Neuronal stem cell (in vitro differentiated cells): ENCODE measurements around the gene KRT8.

Experiments used
- DNase-seq: peaks from one replicate; pipeline ENCODE4 v3.0.0-alpha.2; 2013; ENCODE audit warnings: low spot score
- H2AFZ ChIP-seq: one replicate; pipeline ENCODE4 v1.6.1; 2013; ENCODE audit warnings: mild to moderate bottlenecking, low read length, inconsistent platforms
- H2AK5ac ChIP-seq: 2 replicates; pipeline ENCODE4 v1.6.1; 2013; ENCODE audit warnings: low read depth, mild to moderate bottlenecking, inconsistent platforms, low read length, moderate library complexity, mixed read lengths
- H2BK120ac ChIP-seq: 2 replicates; pipeline ENCODE4 v1.6.1; 2013; ENCODE audit warnings: low read depth, mild to moderate bottlenecking, inconsistent platforms, low read length, moderate library complexity, mixed read lengths
- H2BK12ac ChIP-seq: one replicate; pipeline ENCODE4 v1.6.1; 2013; ENCODE audit warnings: low read length, inconsistent platforms
- H2BK15ac ChIP-seq: 2 replicates; pipeline ENCODE4 v1.6.1; 2013; ENCODE audit warnings: mild to moderate bottlenecking, low read length, inconsistent platforms, mixed read lengths
- H2BK5ac ChIP-seq: one replicate; pipeline ENCODE4 v1.6.1; 2013; ENCODE audit warnings: inconsistent platforms, mild to moderate bottlenecking, low read length, moderate library complexity
- H3K14ac ChIP-seq: one replicate; pipeline ENCODE4 v1.6.1; 2013; ENCODE audit warnings: low read length, inconsistent platforms
- H3K18ac ChIP-seq: 2 replicates; pipeline ENCODE4 v1.6.1; 2013; ENCODE audit warnings: low read length, inconsistent platforms
- H3K23ac ChIP-seq: 2 replicates; pipeline ENCODE4 v1.6.1; 2013; ENCODE audit warnings: low read depth, mild to moderate bottlenecking, mixed read lengths, low read length, inconsistent platforms; ENCODE audit not compliant: poor library complexity
- H3K27ac ChIP-seq: replicated peaks from 3 replicates; pipeline ENCODE4 v1.5.1; 2013; ENCODE audit warnings: low read length, inconsistent platforms
- H3K27me3 ChIP-seq, 3 experiments: 2 replicates each; pipeline ENCODE4 v1.6.1; 2013; ENCODE audit warnings: low read length in 3 of 3, mild to moderate bottlenecking in 2 of 3, inconsistent platforms in 1 of 3, low read depth in 1 of 3, mixed read lengths in 1 of 3, moderate library complexity in 1 of 3; ENCODE audit not compliant: control insufficient read depth in 3 of 3, insufficient read depth in 3 of 3
- H3K36me3 ChIP-seq, 2 donors: replicated peaks in 1 of 2; 2 replicates each; pipeline ENCODE4 v1.6.1; 2013; ENCODE audit warnings: low read length in 2 of 2; ENCODE audit not compliant: control insufficient read depth in 2 of 2, insufficient read depth in 2 of 2
- H3K4ac ChIP-seq: 2 replicates; pipeline ENCODE4 v1.6.1; 2013; ENCODE audit warnings: inconsistent platforms, mild to moderate bottlenecking, low read length, moderate library complexity
- H3K4me1 ChIP-seq, 2 donors: 1 replicate in 1 of 2; 2 replicates in 1 of 2; pipeline ENCODE4 v1.6.1; 2013; ENCODE audit warnings: low read length in 2 of 2, low read depth in 1 of 2; ENCODE audit not compliant: control insufficient read depth in 2 of 2, insufficient read depth in 1 of 2
- H3K4me2 ChIP-seq: one replicate; pipeline ENCODE4 v1.6.1; 2013; ENCODE audit warnings: mild to moderate bottlenecking, low read length, inconsistent platforms; ENCODE audit not compliant: insufficient read depth, poor library complexity, severe bottlenecking
- H3K4me3 ChIP-seq, 2 donors: 2 replicates each; pipeline ENCODE4 v1.5.1; 2013; ENCODE audit warnings: low read length in 2 of 2, mild to moderate bottlenecking in 2 of 2, inconsistent platforms in 1 of 2, moderate library complexity in 1 of 2
- H3K79me1 ChIP-seq: one replicate; pipeline ENCODE4 v1.6.1; 2013; ENCODE audit warnings: low read depth, mild to moderate bottlenecking, inconsistent platforms, low read length, moderate library complexity
- H3K9ac ChIP-seq: one replicate; pipeline ENCODE4 v1.6.1; 2013; ENCODE audit warnings: mild to moderate bottlenecking, low read depth, low read length, inconsistent platforms; ENCODE audit not compliant: poor library complexity
- H3K9me3 ChIP-seq, 2 donors: replicated peaks in 1 of 2; 2 replicates each; pipeline versions ENCODE3 to v1.6.1; 2013; ENCODE audit warnings: low read length in 2 of 2, mild to moderate bottlenecking in 2 of 2, inconsistent platforms in 1 of 2, low read depth in 1 of 2, mixed read lengths in 1 of 2, moderate library complexity in 1 of 2; ENCODE audit not compliant: control insufficient read depth in 2 of 2, insufficient read depth in 1 of 2
- H4K8ac ChIP-seq: one replicate; pipeline ENCODE4 v1.6.1; 2013; ENCODE audit warnings: low read depth, mild to moderate bottlenecking, inconsistent platforms, low read length, moderate library complexity
- H4K91ac ChIP-seq: one replicate; pipeline ENCODE4 v1.6.1; 2013; ENCODE audit warnings: low read length, low read depth, mild to moderate bottlenecking, inconsistent platforms; ENCODE audit not compliant: poor library complexity
- WGBS, 2 donors: extraction: QIAGEN DNeasy Blood & Tissue Kit; methylation state at CpG; one replicate each; pipeline ENCODE4 v1.1.7; 2013; ENCODE audit warnings: missing lambda C conversion rate in 2 of 2, mixed read lengths in 1 of 2; ENCODE audit not compliant: insufficient read length in 2 of 2, insufficient replicate concordance in 1 of 2; ENCODE audit errors: extremely low coverage in 2 of 2; 5-methylcytosine and 5-hydroxymethylcytosine counted together

KRT8 gene

DNA sequence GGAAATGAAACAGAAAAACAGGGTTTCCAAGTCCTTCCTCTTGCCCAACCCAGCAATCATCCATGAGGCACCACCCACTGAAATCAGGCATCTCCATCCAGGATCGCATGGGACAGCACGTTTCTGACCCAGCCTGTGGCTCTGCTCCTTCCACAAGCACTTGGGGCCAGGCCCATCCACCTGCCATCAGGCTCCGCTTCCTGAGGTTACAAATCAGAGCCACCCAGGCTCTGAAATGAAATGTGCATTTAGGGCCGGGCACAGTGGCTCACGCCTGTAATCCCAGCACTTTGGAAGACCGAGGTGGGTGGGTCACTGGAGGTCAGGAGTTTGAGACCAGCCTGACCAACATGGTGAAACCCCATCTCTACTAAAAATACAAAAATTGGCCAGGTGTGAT lies 55.4 kb downstream of the KRT8 start:
- Histone ChIP-seq H3K36me3 (no peaks in the 10 kb centered on the region), H2AK5ac (no peak overlapping the region), H3K4me3 (no peak overlapping the region), H2BK15ac (no peak overlapping the region), H4K8ac (peak overlapping the region; percentile 23), H2BK12ac (no peak overlapping the region), H3K79me1 (peaks cover under 1% of the 10 kb centered on the region), H3K23ac (no peak overlapping the region), H3K4me2 (no peak overlapping the region), H3K27ac (no peak overlapping the region), H3K9me3 (no peaks in the 10 kb centered on the region), H2BK120ac (no peak overlapping the region), H3K18ac (no peak overlapping the region), H2BK5ac (no peak overlapping the region), H2AFZ (no peak overlapping the region), H3K4ac (no peak overlapping the region), H3K4me1 (peaks cover 0 to 7% of the 10 kb centered on the region in 2 donors), H3K9ac (no peak overlapping the region), H3K27me3 (peaks cover 0 to 5% (median 0%) of the 10 kb centered on the region in 3 experiments), H3K14ac (no peak overlapping the region), H4K91ac (no peak overlapping the region)
- DNase-seq: no peak
- no CpG with 5 or more reads among the region's 6 CpGs for WGBS, 2 donors

- Histone ChIP-seq H3K18ac (no peak within 1 kb of the TSS), H2AK5ac (no peak within 1 kb of the TSS), H2BK120ac (no peak within 1 kb of the TSS), H3K4me1 (peaks cover 0 to 7% of the 10 kb centered on the region in 2 donors), H2AFZ (no peak within 1 kb of the TSS), H3K23ac (peak within 1 kb of the TSS; percentile 50), H3K79me1 (peaks cover 2% of the 10 kb centered on the region), H2BK12ac (no peak within 1 kb of the TSS), H4K8ac (peak within 1 kb of the TSS; percentile 23), H3K9me3 (no peaks in the 10 kb centered on the region), H3K4me3 (no peak within 1 kb of the TSS), H3K27me3 (peaks cover 0 to 5% (median 0%) of the 10 kb centered on the region in 3 experiments), H2BK5ac (peak within 1 kb of the TSS; percentile 84), H3K36me3 (no peaks in the 10 kb centered on the region), H2BK15ac (no peak within 1 kb of the TSS), H3K9ac (no peak within 1 kb of the TSS), H3K4me2 (no peak within 1 kb of the TSS), H3K4ac (no peak within 1 kb of the TSS), H4K91ac (no peak within 1 kb of the TSS), H3K14ac (peak within 1 kb of the TSS; percentile 82), H3K27ac (no peak within 1 kb of the TSS)
- no peak for DNase-seq
- no CpG with 5 or more reads among the region's 16 CpGs for WGBS, 2 donors
These were observed 56.1 kb downstream of the KRT8 start, which contains the start of gene KRT78 for GRCh38 chr12:52848661-52849255. TSS of gene KRT78 (minus strand) at chr12:52848994. CDS start at chr12:52848930, 64 bp downstream.

DNA sequence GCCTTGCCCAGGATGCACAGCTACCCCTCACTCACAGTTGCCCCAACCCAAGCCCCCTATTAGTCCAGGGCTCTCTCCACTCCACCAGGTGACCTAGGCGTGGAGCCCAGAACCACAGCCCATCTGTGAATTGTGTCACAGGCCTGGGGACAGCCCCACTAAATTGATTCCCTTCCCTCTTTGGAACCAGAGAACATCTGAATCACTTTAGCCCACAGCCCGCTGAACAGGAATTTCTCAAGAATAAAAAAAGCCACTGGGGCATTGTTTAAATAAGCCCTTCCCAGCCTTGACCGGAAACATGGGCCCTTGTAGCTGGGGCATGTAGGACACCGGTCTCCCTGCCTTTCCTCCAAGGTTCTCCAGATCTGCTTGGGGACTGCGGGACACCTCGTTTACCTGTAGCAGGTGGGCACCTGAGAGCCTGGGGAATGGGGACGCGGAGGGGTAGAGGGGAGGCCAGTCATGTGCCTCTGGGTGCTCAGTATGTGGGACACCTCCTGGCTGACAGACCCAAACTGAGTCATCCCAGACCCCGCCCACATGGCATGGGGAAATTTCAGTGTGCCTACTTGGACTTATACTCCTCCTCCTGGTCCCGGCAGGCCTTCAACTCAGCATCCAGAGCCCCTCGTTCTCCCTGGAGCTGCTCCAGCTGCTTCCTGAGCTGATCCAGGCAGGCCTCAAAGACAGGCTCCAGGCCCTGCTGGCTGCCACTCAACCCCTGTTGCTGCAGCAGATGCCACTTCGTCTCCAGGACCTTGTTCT lies 57.4 kb downstream of the KRT8 start:
- no peak overlapping the region for H3K4ac ChIP-seq
- H4K91ac ChIP-seq: no peak overlapping the region
- H2BK5ac ChIP-seq: no peak overlapping the region
- H3K36me3 ChIP-seq: no peaks in the 10 kb centered on the region
- peaks cover 0 to 7% of the 10 kb centered on the region in 2 donors for H3K4me1 ChIP-seq
- no peak overlapping the region for H2BK120ac ChIP-seq
- H3K79me1 ChIP-seq: peaks cover 2% of the 10 kb centered on the region
- H2BK15ac ChIP-seq: no peak overlapping the region
- no peaks in the 10 kb centered on the region for H3K9me3 ChIP-seq
- H3K27ac ChIP-seq: no peak overlapping the region
- no peak overlapping the region for H3K9ac ChIP-seq
- H3K4me2 ChIP-seq: no peak overlapping the region
- no peak overlapping the region for H4K8ac ChIP-seq
- H2AK5ac ChIP-seq: no peak overlapping the region
- no peak for DNase-seq
- H3K14ac ChIP-seq: no peak overlapping the region
- H2BK12ac ChIP-seq: no peak overlapping the region
- H3K23ac ChIP-seq: peak overlapping the region; percentile 50
- no peak overlapping the region for H3K18ac ChIP-seq
- H3K27me3 ChIP-seq: peaks cover 0 to 5% (median 0%) of the 10 kb centered on the region in 3 experiments
- WGBS, 2 donors: no CpG with 5 or more reads among the region's 12 CpGs
- no peak overlapping the region for H3K4me3 ChIP-seq
- H2AFZ ChIP-seq: no peak overlapping the region
